HPDE6-E6E7 (cell line): ENCODE data around the gene ZBTB34.

Experiments
- DNase-seq: peaks from one replicate; pipeline ENCODE4 v3.0.0; 2011; ENCODE audit warnings: missing footprints; ENCODE audit errors: extremely low spot score

The ZBTB34 gene

GRCh38 chr9:126876531-126876930, 16.1 kb downstream of the ZBTB34 start:
- no peak for DNase-seq

DNA sequence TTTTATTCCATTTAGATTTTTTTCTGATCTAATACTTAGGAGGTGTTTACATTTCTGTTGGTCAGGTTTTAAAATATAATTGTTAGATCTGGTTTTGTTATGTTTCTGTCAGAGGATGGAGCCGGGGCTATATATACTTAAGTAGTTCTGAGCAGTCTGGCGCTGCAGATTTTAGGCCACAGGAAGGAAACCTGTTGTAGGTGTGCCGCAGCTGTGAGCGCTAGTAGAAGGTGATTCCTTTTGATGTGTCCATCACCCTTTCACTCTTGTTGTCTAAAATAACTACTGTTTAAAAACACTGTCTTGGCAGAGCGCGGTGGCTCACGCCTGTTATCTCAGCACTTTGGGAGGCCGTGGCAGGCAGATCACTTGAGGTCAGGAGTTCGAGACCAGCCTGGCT, 17.0 kb downstream of the ZBTB34 start:
- no peak for DNase-seq

- no peak for DNase-seq
These were observed 18.8 kb downstream of the ZBTB34 start for GRCh38 chr9:126879288-126879687.

GRCh38 chr9:126880226-126880946, 19.9 kb downstream of the ZBTB34 start:
- DNase-seq, result no peak

GRCh38 chr9:126880947-126881332, 20.5 kb downstream of the ZBTB34 start:
- no peak for DNase-seq

- no peak for DNase-seq
These were observed 22.3 kb downstream of the ZBTB34 start for GRCh38 chr9:126882746-126883145.

- DNase-seq, result no peak
These were observed 23.2 kb downstream of the ZBTB34 start for GRCh38 chr9:126883636-126884035.

DNA sequence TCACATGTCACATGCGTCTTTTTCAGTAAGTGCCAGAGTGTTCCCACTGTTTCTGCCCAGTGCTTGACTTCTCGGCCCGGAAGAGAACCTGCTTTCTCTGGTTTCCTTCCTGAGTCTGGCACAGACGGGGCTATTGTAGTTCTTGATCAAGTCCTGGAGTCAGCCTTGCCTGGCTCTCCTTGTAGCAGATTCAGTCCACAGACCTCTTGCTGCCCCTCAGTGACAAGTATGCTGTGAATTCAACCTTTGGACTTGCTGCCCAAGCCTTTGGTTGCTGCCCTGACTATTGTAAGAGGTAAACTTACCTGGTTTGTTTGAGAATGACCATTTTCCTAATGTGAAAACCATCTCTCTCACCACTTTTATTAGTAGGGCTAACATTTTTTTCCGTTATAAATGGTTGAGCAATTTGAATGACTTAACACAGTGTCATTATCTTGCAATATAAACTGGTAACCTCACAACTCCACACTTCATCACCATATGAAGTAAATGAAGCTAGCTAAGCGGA, 24.7 kb downstream of the ZBTB34 start:
- no peak for DNase-seq

GRCh38 chr9:126886034-126886822, 25.8 kb downstream of the ZBTB34 start:
- no peak for DNase-seq

DNA sequence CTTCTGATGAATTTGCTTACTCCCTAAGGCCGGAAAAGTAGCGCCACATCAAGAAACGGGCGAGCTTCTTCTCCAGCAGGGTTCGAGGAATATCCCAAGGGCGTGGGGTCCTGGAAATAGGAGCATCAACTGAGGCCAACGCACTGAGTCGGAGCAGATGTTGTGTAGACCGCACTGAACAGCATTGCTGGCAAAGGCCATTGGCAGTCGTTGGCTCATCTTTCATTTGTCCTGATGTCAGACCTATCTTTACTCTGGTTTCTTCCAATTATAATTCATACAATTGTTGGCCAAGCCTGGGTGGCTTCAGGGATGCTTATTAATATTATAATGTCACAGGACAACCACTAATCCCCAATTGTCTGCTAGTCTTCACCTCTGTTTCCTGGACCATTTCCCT, 26.5 kb downstream of the ZBTB34 start:
- no peak for DNase-seq

DNA sequence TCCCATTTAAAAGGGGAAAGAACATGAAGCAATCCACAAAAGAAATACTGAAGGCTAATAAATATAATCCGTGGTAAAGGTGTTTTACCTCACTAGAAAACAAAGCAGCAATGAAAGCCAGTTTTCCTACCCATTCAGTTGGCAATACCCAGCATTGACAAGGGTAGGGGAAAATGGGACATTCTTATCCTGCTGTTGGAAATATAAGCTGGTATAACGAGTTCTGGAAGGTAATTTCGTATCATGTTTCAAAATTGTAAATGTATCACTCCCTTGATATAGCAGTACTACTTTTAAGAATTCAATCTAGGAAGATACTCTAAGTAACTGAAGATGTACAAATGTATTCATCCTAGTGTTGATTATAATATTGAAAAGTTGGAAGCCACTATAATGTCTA, 31.2 kb downstream of the ZBTB34 start:
- DNase-seq, result no peak

GRCh38 chr9:126893079-126893478, 32.6 kb downstream of the ZBTB34 start:
- no peak for DNase-seq

DNA sequence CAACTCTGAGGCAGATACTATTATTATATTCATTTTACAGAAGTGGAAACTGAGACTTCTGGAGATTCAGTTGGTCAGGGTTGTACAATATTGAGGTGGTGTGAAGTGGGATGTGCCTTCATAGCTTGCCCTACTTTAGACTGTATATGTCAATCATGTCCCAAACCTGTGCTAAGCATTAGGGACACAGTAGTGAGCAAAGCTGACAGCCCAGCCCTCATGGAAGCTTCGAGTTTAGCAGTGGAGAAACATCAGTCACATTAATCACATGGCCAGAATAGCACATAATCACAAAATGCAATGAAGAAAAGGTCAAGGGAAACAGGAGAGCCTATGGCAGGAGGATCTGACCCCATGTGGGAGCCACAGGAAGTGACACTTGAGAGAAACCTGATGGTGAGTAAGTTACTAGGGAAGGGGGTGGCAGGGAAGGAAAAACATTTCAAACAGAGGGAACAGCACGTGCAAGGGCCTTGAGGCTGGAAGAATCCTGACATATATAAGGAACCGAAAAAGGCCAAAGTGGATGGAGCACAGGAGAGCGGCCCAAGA, 33.7 kb downstream of the ZBTB34 start:
- no peak for DNase-seq

DNA sequence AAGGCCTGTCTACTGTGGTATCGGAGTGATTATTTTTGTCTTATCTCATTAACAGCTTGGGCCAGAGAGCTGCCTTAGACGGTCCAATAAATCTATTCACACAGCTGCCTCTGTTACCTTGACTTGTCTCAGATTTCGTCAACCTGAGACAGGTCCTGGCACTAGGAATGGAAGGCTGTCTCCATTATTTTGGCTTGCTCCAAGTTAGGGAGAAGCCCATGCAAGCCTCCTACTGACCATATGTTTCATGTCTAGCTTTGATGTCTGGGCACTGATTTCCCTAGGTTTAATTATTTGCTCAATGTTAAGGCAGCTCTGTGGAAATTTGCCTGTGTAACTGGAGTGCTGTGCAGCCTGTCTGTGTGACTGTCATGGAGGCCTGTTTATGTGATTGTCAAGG, 41.8 kb downstream of the ZBTB34 start:
- DNase-seq, result no peak

- DNase-seq, result no peak
These were observed 44.1 kb downstream of the ZBTB34 start for GRCh38 chr9:126904586-126904985.

GRCh38 chr9:126906091-126906490, 45.7 kb downstream of the ZBTB34 start:
- DNase-seq, result no peak

DNA sequence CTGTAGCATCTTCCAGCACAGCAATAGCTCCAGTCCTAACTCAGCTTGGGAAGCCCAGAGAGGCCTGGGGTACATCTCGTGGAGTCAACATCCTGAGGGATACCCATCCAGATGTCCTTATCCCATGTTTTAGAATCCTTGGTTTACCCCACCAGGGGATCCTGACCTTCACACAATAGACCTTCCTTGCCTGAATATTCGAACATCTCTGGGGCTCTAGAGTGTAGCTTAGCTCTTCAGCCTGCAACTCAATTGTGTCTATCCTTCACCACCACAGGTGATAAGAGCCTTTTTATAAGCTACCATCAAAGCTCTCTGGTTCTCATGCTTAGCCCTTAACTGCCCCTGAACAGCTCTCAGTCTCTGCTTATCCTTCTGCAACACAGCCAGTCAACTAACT, 46.6 kb downstream of the ZBTB34 start:
- no peak for DNase-seq

DNA sequence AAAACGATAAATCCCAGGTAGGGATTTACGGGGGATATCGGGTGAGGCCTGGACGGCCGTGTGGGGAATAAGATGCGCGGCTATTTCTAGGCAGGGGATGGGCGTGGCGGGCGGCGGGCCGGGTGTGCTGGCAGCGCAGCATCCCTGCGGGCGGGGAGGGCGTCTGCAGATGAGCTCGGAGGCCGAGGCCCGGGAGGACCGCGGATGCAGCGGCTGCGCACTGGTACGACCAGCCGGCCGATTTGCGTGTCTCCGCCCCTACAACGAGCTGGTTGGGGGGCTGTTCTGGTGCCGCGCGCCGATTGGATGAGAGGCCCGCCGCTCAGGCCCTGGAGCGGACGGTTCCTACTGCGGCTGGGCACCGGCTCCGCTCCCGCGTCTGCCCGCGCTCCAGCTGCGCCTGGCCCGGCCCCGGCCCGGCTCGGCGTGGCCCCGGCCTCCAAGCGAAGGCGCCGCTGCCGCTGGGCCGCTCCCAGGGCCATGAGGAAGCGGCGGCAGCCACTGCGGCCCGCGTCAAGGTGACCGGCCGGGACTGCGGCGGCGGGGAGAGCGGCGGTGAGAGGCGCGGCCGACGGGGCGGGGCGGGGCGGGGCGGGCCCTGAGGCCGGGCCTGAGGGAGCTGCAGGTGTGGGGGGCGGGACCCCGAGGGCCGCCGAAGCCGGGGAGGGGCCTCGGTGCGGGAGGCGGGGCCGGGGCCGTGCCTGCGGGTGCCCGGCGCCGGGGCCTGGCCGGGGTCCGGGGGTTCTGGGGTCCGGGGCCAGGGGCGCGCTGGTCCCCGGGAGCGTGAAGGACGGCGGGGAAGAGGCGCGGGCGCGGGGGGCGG, 54.2 kb downstream of the ZBTB34 start, which contains the start of gene RALGPS1:
TSS of gene RALGPS1 (plus strand) at position 325 of the 823 bp plus-strand sequence. CDS start 47,508 bp downstream, outside the sequence.
- DNase-seq, result peak; percentile 97

- DNase-seq, result peak; percentile 49
These were observed 54.9 kb downstream of the ZBTB34 start for GRCh38 chr9:126915281-126915816.

GRCh38 chr9:126915846-126916543, 55.6 kb downstream of the ZBTB34 start:
- DNase-seq, result peak; percentile 64

GRCh38 chr9:126916909-126917308, 56.5 kb downstream of the ZBTB34 start:
- DNase-seq, result no peak
